ENCODE measurements around the gene FOXK2.

FOXK2 gene

GRCh38 chr17:82518826-82519810 lies at the start of gene FOXK2:
Gene FOXK2 (plus strand): TSS chr17:82519732. CDS start chr17:82519889, 157 bp downstream.
- H3K4me1 ChIP-seq (ENCODE audit: control insufficient read depth, insufficient read depth, low read length) = no peaks in the 10 kb centered on the region
- no peaks in the 10 kb centered on the region for H3K9me3 ChIP-seq (ENCODE audit: control insufficient read depth, insufficient read depth, low read length)
- H3K27me3 ChIP-seq (ENCODE audit: control insufficient read depth, insufficient read depth, low read length) = no peaks in the 10 kb centered on the region
- peak within 1 kb of the TSS; percentile 78 for H3K4me3 ChIP-seq (ENCODE audit: low read depth, low read length)
- no peaks in the 10 kb centered on the region for H3K36me3 ChIP-seq (ENCODE audit: control insufficient read depth, insufficient read depth, low read length)
- peak within 1 kb of the TSS; percentile 54 for H3K9ac ChIP-seq (ENCODE audit: low read depth, low read length)

DNA sequence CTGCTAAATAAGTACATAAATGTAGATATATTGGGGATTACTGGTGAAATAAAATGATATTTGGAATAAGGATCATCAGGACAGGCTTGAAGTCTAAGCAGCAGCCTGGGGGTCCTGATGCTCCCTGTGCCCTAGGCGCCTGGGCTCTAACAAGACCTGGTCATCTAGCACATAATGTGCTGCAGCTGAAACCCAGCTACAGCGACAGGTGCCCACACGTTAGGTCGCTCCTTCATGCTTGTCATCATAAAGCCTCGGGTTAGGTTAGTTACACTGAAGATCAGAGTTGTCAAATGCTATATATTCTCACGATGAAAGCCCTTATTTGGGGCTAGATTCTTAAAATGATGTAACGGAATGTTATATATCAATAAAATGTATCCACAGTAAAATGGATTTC lies 49.5 kb upstream of the FOXK2 start:
- H3K9ac ChIP-seq (ENCODE audit: low read depth, low read length) = no peak overlapping the region
- no peak overlapping the region for H3K4me3 ChIP-seq (ENCODE audit: low read depth, low read length)
- H3K36me3 ChIP-seq (ENCODE audit: control insufficient read depth, insufficient read depth, low read length) = peaks cover 28% of the 10 kb centered on the region
- H3K4me1 ChIP-seq (ENCODE audit: control insufficient read depth, insufficient read depth, low read length) = no peaks in the 10 kb centered on the region
- no peaks in the 10 kb centered on the region for H3K27me3 ChIP-seq (ENCODE audit: control insufficient read depth, insufficient read depth, low read length)
- H3K9me3 ChIP-seq (ENCODE audit: control insufficient read depth, insufficient read depth, low read length) = no peaks in the 10 kb centered on the region

- Histone ChIP-seq H3K9me3 (ENCODE audit: control insufficient read depth, insufficient read depth, low read length) (no peaks in the 10 kb centered on the region), H3K4me1 (ENCODE audit: control insufficient read depth, insufficient read depth, low read length) (no peaks in the 10 kb centered on the region), H3K27me3 (ENCODE audit: control insufficient read depth, insufficient read depth, low read length) (no peaks in the 10 kb centered on the region), H3K36me3 (ENCODE audit: control insufficient read depth, insufficient read depth, low read length) (peaks cover 22% of the 10 kb centered on the region), H3K4me3 (ENCODE audit: low read depth, low read length) (no peak overlapping the region), H3K9ac (ENCODE audit: low read depth, low read length) (no peak overlapping the region)
These were observed 45.1 kb upstream of the FOXK2 start for GRCh38 chr17:82474223-82475010.

GRCh38 chr17:82475458-82475857 lies 44.1 kb upstream of the FOXK2 start:
- Histone ChIP-seq H3K36me3 (ENCODE audit: control insufficient read depth, insufficient read depth, low read length) (peaks cover 28% of the 10 kb centered on the region), H3K4me1 (ENCODE audit: control insufficient read depth, insufficient read depth, low read length) (no peaks in the 10 kb centered on the region), H3K9ac (ENCODE audit: low read depth, low read length) (no peak overlapping the region)

DNA sequence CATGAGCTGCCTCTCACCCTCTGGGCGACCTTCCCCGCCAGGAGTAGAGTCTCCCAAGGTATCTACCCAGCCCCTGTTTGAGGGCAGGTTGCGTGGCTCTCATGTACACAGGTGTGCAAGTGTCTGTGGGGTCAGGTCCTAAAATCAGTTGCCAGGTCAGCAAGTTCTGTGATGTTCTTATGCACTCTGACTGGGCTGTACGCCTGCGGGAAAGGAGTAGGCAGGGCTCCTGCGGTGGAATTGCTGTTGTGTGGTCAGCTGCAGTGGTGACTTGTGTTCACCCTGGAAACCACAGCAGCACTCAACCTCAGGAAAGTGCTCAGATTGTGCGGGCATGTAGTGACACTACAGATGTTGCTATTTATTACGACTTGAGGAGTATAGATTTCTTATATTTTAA lies 41.6 kb upstream of the FOXK2 start:
- Histone ChIP-seq H3K4me3 (ENCODE audit: low read depth, low read length) (no peak overlapping the region), H3K9me3 (ENCODE audit: control insufficient read depth, insufficient read depth, low read length) (no peaks in the 10 kb centered on the region), H3K36me3 (ENCODE audit: control insufficient read depth, insufficient read depth, low read length) (peaks cover 19% of the 10 kb centered on the region), H3K27me3 (ENCODE audit: control insufficient read depth, insufficient read depth, low read length) (no peaks in the 10 kb centered on the region), H3K9ac (ENCODE audit: low read depth, low read length) (no peak overlapping the region), H3K4me1 (ENCODE audit: control insufficient read depth, insufficient read depth, low read length) (no peaks in the 10 kb centered on the region)

More at GRCh38 chr17:82475458-82475857, 44.1 kb upstream of the FOXK2 start:
- Histone ChIP-seq H3K27me3 (ENCODE audit: control insufficient read depth, insufficient read depth, low read length) (no peaks in the 10 kb centered on the region), H3K9me3 (ENCODE audit: control insufficient read depth, insufficient read depth, low read length) (no peaks in the 10 kb centered on the region), H3K4me3 (ENCODE audit: low read depth, low read length) (no peak overlapping the region)

DNA sequence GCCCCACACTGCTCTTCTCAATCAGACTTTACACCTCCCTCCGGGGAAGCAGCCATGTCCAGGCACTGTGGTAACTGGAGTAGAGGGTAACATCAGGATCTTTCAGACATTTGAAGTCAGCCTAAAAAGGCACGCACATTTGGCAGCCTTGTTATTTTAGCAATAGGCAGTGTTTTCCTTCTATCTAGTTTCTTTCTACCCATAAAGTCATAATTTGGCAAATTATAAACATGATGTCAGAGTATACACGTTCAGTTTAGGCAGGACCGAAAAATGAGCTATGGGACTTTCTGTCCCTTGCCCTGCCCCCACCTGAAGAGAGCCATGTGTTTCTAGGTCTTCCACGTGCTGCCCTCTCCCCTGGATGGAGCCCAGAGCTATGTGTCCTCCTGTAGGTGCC lies 39.9 kb upstream of the FOXK2 start:
- H3K27me3 ChIP-seq (ENCODE audit: control insufficient read depth, insufficient read depth, low read length) = no peaks in the 10 kb centered on the region
- peaks cover 20% of the 10 kb centered on the region for H3K36me3 ChIP-seq (ENCODE audit: control insufficient read depth, insufficient read depth, low read length)
- H3K4me3 ChIP-seq (ENCODE audit: low read depth, low read length) = no peak overlapping the region
- no peaks in the 10 kb centered on the region for H3K4me1 ChIP-seq (ENCODE audit: control insufficient read depth, insufficient read depth, low read length)
- no peak overlapping the region for H3K9ac ChIP-seq (ENCODE audit: low read depth, low read length)
- no peaks in the 10 kb centered on the region for H3K9me3 ChIP-seq (ENCODE audit: control insufficient read depth, insufficient read depth, low read length)

- Histone ChIP-seq H3K4me1 (ENCODE audit: control insufficient read depth, insufficient read depth, low read length) (no peaks in the 10 kb centered on the region), H3K4me3 (ENCODE audit: low read depth, low read length) (no peak overlapping the region), H3K27me3 (ENCODE audit: control insufficient read depth, insufficient read depth, low read length) (no peaks in the 10 kb centered on the region), H3K36me3 (ENCODE audit: control insufficient read depth, insufficient read depth, low read length) (peaks cover 24% of the 10 kb centered on the region), H3K9ac (ENCODE audit: low read depth, low read length) (no peak overlapping the region), H3K9me3 (ENCODE audit: control insufficient read depth, insufficient read depth, low read length) (no peaks in the 10 kb centered on the region)
These were observed 39.2 kb upstream of the FOXK2 start for GRCh38 chr17:82480318-82480717.

GRCh38 chr17:82483204-82483660 lies 36.3 kb upstream of the FOXK2 start:
- Histone ChIP-seq H3K4me3 (ENCODE audit: low read depth, low read length) (no peak overlapping the region), H3K4me1 (ENCODE audit: control insufficient read depth, insufficient read depth, low read length) (no peaks in the 10 kb centered on the region), H3K9ac (ENCODE audit: low read depth, low read length) (no peak overlapping the region), H3K9me3 (ENCODE audit: control insufficient read depth, insufficient read depth, low read length) (no peaks in the 10 kb centered on the region), H3K27me3 (ENCODE audit: control insufficient read depth, insufficient read depth, low read length) (no peaks in the 10 kb centered on the region), H3K36me3 (ENCODE audit: control insufficient read depth, insufficient read depth, low read length) (peaks cover 36% of the 10 kb centered on the region)

DNA sequence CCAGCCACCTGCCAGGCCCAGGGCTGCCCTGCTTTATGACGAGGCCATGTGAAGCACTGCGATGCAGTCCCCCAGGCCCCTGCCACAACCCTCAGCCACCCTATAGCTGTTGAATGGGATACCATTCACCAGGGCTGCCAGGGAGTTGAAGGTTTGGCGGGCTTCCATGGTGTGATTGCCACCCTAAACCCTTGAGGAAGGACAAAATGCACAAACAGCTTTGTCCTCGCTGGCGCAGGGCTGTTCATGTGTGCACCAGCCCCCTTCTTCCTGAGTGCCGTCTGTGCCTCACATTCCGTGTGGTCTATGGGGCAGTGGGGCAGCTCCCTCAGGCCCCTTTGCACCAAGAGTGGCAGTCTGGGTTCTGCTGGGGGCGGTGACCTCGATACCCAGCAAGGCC lies 35.7 kb upstream of the FOXK2 start:
- Histone ChIP-seq H3K36me3 (ENCODE audit: control insufficient read depth, insufficient read depth, low read length) (peaks cover 36% of the 10 kb centered on the region), H3K9ac (ENCODE audit: low read depth, low read length) (no peak overlapping the region)

GRCh38 chr17:82486231-82487094 lies 33.1 kb upstream of the FOXK2 start:
- no peak overlapping the region for H3K9ac ChIP-seq (ENCODE audit: low read depth, low read length)
- peaks cover 22% of the 10 kb centered on the region for H3K36me3 ChIP-seq (ENCODE audit: control insufficient read depth, insufficient read depth, low read length)
- H3K4me1 ChIP-seq (ENCODE audit: control insufficient read depth, insufficient read depth, low read length) = no peaks in the 10 kb centered on the region
- no peaks in the 10 kb centered on the region for H3K27me3 ChIP-seq (ENCODE audit: control insufficient read depth, insufficient read depth, low read length)
- no peak overlapping the region for H3K4me3 ChIP-seq (ENCODE audit: low read depth, low read length)
- no peaks in the 10 kb centered on the region for H3K9me3 ChIP-seq (ENCODE audit: control insufficient read depth, insufficient read depth, low read length)

More for the DNA sequence above, 35.7 kb upstream of the FOXK2 start:
- Histone ChIP-seq H3K4me1 (ENCODE audit: control insufficient read depth, insufficient read depth, low read length) (no peaks in the 10 kb centered on the region), H3K27me3 (ENCODE audit: control insufficient read depth, insufficient read depth, low read length) (no peaks in the 10 kb centered on the region), H3K4me3 (ENCODE audit: low read depth, low read length) (no peak overlapping the region), H3K9me3 (ENCODE audit: control insufficient read depth, insufficient read depth, low read length) (no peaks in the 10 kb centered on the region)

DNA sequence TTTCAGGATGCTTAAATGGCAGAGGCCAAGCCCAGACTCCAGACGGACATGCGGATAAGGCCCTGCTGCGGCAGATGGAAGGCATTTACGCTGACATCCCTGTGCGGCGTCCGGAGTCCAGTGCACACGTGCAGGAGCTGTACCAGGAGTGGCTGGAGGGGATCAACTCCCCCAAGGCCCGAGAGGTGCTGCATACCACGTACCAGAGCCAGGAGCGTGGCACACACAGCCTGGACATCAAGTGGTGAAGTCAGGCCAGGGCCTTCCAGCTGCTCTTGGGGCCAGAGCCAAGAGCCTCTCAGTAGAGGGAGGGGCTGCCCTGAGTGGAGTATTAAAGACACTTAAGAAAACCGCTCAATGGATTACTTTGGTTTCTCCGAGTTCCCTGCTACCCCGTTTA lies 31.6 kb upstream of the FOXK2 start:
- Histone ChIP-seq H3K27me3 (ENCODE audit: control insufficient read depth, insufficient read depth, low read length) (no peaks in the 10 kb centered on the region), H3K4me1 (ENCODE audit: control insufficient read depth, insufficient read depth, low read length) (no peaks in the 10 kb centered on the region), H3K36me3 (ENCODE audit: control insufficient read depth, insufficient read depth, low read length) (peaks cover 22% of the 10 kb centered on the region), H3K9me3 (ENCODE audit: control insufficient read depth, insufficient read depth, low read length) (no peaks in the 10 kb centered on the region), H3K9ac (ENCODE audit: low read depth, low read length) (no peak overlapping the region), H3K4me3 (ENCODE audit: low read depth, low read length) (no peak overlapping the region)
